Naive B cell (primary cell): ENCODE results near the gene AP2A1. TPM values are rescaled to one million over a fixed set of nuclear protein-coding genes. Genes with fewer than 3 reads are reported as not detected.
"Not testable (repeated sequence)": the region's sequence is repeated elsewhere in the genome, so short reads cannot be mapped to it uniquely, and the experiment has no call there.

Source experiments
- ATAC-seq, 2 donors: fragments of 150-1000 bp; cut with Tn5 transposase; 2 replicates each; pipeline ENCODE4 v1.10.0; 2021; ENCODE audit warnings: low read depth in 2 of 2, mild to moderate bottlenecking in 2 of 2, moderate library complexity in 2 of 2
- DNase-seq: peaks from one replicate; pipeline ENCODE4 v3.0.0; 2022
- H3K27ac Mint-ChIP-seq, 6 donors: one replicate each; pipeline ENCODE4 v1.8.0; 2020 to 2022; ENCODE audit warnings: mild to moderate bottlenecking in 6 of 6, mixed read lengths in 6 of 6, moderate library complexity in 5 of 6, inconsistent platforms in 2 of 6
- H3K27me3 Mint-ChIP-seq, 3 donors: one replicate each; pipeline ENCODE4 v1.8.0; 2021 to 2022; ENCODE audit warnings: mixed read lengths in 3 of 3, mild to moderate bottlenecking in 1 of 3
- H3K36me3 Mint-ChIP-seq, 2 donors: one replicate each; pipeline ENCODE4 v1.8.0; 2020 to 2022; ENCODE audit warnings: mixed read lengths in 2 of 2, inconsistent platforms in 1 of 2, mild to moderate bottlenecking in 1 of 2
- H3K4me1 Mint-ChIP-seq, 3 donors: one replicate each; pipeline ENCODE4 v1.8.0; 2020 to 2022; ENCODE audit warnings: mixed read lengths in 3 of 3, inconsistent platforms in 1 of 3, mild to moderate bottlenecking in 1 of 3, moderate library complexity in 1 of 3
- H3K4me3 Mint-ChIP-seq, 8 donors: one replicate each; pipeline ENCODE4 v1.8.0; 2020 to 2022; ENCODE audit warnings: mild to moderate bottlenecking in 8 of 8, mixed read lengths in 8 of 8, moderate library complexity in 8 of 8, inconsistent platforms in 2 of 8
- H3K9me3 Mint-ChIP-seq, 7 donors: one replicate each; pipeline ENCODE4 v1.8.0; 2020 to 2022; ENCODE audit warnings: mixed read lengths in 7 of 7, mild to moderate bottlenecking in 5 of 7, inconsistent platforms in 2 of 7, moderate library complexity in 1 of 7
- polyA plus RNA-seq, 6 donors: library from polyadenylated mRNA; unstranded; fragments of 300-500 nt; fragmentation: Illumina TruSeq; gene quantifications; one replicate each; pipeline ENCODE4 v1.2.3, GENCODE V29; 2021; ENCODE audit warnings: low read depth in 6 of 6

The AP2A1 gene
- polyA plus RNA-seq, 6 donors from 2014 or later: 3.9 to 8.0 (median 5.0) TPM

DNA sequence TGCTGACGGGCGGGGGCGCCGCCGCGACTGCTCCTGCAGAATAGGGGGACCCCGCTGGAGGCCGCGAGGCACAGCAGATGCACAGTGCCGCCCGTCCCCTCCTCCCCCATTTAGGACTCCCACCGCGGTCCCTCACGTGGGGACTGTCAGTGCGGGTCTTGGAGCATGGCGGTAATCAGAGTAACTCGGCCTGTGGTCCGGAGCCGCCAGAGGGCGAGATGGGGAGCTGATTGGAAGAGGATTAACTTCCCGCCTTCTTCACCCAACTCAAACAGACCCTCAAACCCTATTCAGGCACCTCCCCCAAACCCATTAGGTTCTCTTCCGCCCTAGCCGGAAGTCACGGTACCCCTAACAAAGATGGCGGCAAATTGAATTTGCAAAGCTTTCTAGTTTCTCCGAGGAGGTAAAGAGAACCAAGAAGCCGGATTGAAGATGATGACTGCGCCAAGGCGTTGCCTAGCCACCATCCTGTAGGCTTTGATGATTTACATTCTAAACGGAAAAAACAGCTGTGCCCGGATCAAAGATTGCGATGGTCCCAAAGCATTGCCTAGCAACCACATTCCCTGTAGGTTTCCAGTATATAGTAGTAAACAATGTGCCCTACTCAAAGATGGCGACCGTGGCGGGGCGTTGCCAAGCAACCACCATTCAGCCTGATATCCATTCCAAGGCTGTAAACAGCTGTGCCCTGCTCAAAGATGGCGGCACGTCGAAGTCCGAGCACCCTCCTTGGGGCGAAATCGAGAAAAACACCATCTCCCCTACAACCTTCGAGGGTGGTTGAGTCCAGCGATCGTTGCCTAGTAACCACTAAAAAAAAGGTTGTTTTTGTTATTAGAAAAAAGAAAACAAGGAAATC lies 46.4 kb downstream of the AP2A1 start, which contains the start of gene FUZ:
FUZ (minus strand) TSS at position 296 of the 865 bp plus-strand sequence; CDS start at position 110, 186 bp downstream.
- Mint-ChIP-seq H3K9me3 (no peaks in the 10 kb centered on the region), H3K4me1 (peaks cover 30 to 52% (median 51%) of the 10 kb centered on the region in 3 donors), H3K36me3 (no peaks in the 10 kb centered on the region), H3K4me3 (peak within 1 kb of the TSS; percentile 90 to 99 (median 94)), H3K27me3 (no peaks in the 10 kb centered on the region), H3K27ac (peak within 1 kb of the TSS; percentile 98 to 100 (median 99))
- ATAC-seq (peak; percentile 62 to 63), DNase-seq (peak; percentile 92)

DNA sequence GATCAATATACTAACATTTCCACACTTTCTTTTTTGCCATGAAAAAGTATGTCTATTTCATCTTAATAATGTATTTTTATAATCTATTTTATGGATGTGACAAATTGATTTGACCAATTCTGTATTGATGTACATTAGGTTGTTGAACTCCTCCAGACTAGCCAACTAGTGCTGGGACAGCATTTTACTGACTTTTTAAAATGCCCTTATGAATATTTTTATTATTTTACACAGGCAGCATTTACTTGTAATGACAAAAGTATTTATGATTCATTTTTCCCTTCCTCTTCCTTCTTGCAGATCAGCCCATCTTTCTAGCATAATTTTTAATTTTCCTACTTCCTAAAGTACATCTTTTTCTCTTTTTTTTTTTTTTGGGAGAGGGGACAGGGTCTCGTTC lies 47.2 kb downstream of the AP2A1 start:
- peaks cover 33 to 51% (median 50%) of the 10 kb centered on the region in 3 donors for H3K4me1 Mint-ChIP-seq
- H3K27me3 Mint-ChIP-seq: no peaks in the 10 kb centered on the region
- peak overlapping the region in 7 of 8 donors; percentile 39 to 96 (median 90) for H3K4me3 Mint-ChIP-seq
- no peak for DNase-seq
- H3K27ac Mint-ChIP-seq: peak overlapping the region; percentile 80 to 99 (median 99)
- ATAC-seq: no peak
- no peaks in the 10 kb centered on the region for H3K9me3 Mint-ChIP-seq
- H3K36me3 Mint-ChIP-seq: no peaks in the 10 kb centered on the region

- peaks cover 30 to 54% (median 52%) of the 10 kb centered on the region in 3 donors for H3K4me1 Mint-ChIP-seq
- H3K27ac Mint-ChIP-seq: peak overlapping the region in 4 of 6 donors; percentile 49 to 100 (median 52)
- DNase-seq (no peak), ATAC-seq (no peak)
- H3K4me3 Mint-ChIP-seq: peak overlapping the region in 5 of 8 donors; percentile 9 to 99 (median 56)
- no peaks in the 10 kb centered on the region for H3K9me3 Mint-ChIP-seq
- no peaks in the 10 kb centered on the region for H3K36me3 Mint-ChIP-seq
- no peaks in the 10 kb centered on the region for H3K27me3 Mint-ChIP-seq
Observed at GRCh38 chr19:49816590-49816989, 49.8 kb downstream of the AP2A1 start.

- H3K4me3 Mint-ChIP-seq: peak within 1 kb of the TSS; percentile 91 to 100 (median 100)
- H3K9me3 Mint-ChIP-seq: no peaks in the 10 kb centered on the region
- peak within 1 kb of the TSS; percentile 100 for H3K27ac Mint-ChIP-seq
- H3K4me1 Mint-ChIP-seq: peaks cover 25 to 45% (median 40%) of the 10 kb centered on the region in 3 donors
- H3K27me3 Mint-ChIP-seq: no peaks in the 10 kb centered on the region
- DNase-seq (peak; percentile 93), ATAC-seq (peak; percentile 53 to 58)
- H3K36me3 Mint-ChIP-seq: peaks cover 2% of the 10 kb centered on the region in 2 donors
Observed at GRCh38 chr19:49817964-49818648, 51.3 kb downstream of the AP2A1 start, which contains the start of gene MED25. MED25 (plus strand) TSS chr19:49818289; CDS start chr19:49818342, 53 bp downstream.

GRCh38 chr19:49818649-49819370 lies 52.0 kb downstream of the AP2A1 start:
- peaks cover 6 to 7% of the 10 kb centered on the region in 2 donors for H3K36me3 Mint-ChIP-seq
- no peak for ATAC-seq
- peak overlapping the region; percentile 91 to 100 (median 100) for H3K4me3 Mint-ChIP-seq
- no peaks in the 10 kb centered on the region for H3K9me3 Mint-ChIP-seq
- peak overlapping the region; percentile 96 to 100 (median 100) for H3K27ac Mint-ChIP-seq
- no peak for DNase-seq
- no peaks in the 10 kb centered on the region for H3K27me3 Mint-ChIP-seq
- H3K4me1 Mint-ChIP-seq: peaks cover 27 to 47% (median 41%) of the 10 kb centered on the region in 3 donors

DNA sequence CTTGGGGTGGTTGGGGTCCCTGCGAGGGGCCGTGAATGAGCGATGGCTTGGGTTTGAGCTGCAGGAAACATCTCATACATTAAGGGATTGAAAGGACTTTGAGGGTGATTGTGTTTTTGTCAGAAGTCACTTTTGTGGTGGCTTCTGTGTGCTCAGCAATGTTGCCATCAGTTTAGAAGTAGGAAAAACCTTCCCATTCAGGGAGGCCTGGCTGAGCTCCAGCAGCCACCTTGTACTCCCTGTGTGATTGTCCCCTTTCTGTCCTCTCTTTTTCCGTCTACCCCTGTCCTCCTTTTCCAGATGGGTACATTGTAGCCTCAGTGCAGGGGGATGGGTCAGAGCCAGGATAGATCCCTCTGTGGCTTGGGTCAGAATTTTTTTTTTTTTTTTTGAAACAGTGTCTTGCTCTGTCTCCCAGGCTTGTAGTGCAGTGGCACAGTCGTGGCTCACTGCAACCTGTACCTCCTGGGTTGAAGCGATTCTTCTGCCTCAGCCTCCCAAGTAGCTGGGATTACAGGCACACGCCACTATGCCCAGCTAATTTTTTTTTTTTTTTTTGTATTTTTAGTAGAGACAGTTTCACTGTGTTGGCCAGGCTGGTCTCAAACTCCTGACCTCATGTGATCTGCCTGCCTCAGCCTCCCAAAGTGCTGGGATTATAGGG lies 52.8 kb downstream of the AP2A1 start:
- Mint-ChIP-seq H3K4me1 (peaks cover 27 to 43% (median 35%) of the 10 kb centered on the region in 3 donors), H3K27ac (peak overlapping the region; percentile 67 to 100 (median 95)), H3K4me3 (peak overlapping the region; percentile 91 to 100 (median 100))
- H3K9me3 Mint-ChIP-seq, DNase-seq, H3K36me3 Mint-ChIP-seq, ATAC-seq, H3K27me3 Mint-ChIP-seq: not testable (repeated sequence)

DNA sequence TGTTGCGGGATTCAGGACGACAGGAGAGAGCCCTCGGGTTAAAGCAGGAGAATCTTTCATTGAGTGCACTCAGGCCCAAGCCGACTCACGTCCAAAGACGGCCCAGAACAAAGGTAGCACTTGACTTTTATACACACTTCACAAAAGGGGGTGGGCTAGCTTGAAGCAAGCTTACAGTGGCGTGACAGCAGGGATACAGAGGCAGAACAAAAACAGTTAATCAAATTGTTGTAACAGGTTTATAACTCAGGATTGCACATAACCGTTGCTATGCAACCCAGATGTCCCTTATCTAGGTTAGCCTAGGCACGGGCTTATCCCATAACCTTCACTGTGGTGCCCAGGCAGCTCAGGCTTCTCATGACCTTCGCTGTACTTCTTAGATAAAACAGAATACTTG lies 53.3 kb downstream of the AP2A1 start:
- Mint-ChIP-seq H3K4me1 (peaks cover 27 to 44% (median 35%) of the 10 kb centered on the region in 3 donors), H3K4me3 (peak overlapping the region in 5 of 8 donors; percentile 49 to 100 (median 91)), H3K9me3 (no peaks in the 10 kb centered on the region), H3K36me3 (peaks cover 6 to 7% of the 10 kb centered on the region in 2 donors), H3K27me3 (no peaks in the 10 kb centered on the region), H3K27ac (peak overlapping the region in 1 of 6 donors; percentile 100)
- ATAC-seq (no peak), DNase-seq (no peak)

DNA sequence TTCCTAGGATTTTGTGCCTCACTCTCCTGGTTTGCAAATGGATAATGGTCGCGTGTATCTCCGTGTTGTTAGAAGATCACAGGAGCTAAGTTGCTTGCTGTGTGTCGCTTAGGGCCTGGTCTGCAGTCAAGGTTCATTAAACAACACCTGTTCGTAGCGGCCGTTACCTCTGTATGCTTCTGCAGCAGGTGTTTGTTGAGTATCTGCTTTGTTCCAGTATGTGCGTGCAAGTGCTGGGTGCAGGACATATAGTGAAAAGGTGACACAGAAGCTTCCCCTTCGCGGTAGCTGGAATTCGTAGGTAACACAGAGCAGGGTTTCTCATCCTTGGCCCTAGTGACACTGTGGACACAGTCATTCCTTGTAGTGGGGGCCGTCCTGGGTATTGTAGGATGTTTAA lies 56.7 kb downstream of the AP2A1 start:
- H3K27me3 Mint-ChIP-seq: no peaks in the 10 kb centered on the region
- peak overlapping the region in 1 of 8 donors; percentile 53 for H3K4me3 Mint-ChIP-seq
- ATAC-seq (peak in 1 of 2 donors; percentile 43), DNase-seq (no peak)
- peaks cover 6 to 7% of the 10 kb centered on the region in 2 donors for H3K36me3 Mint-ChIP-seq
- H3K9me3 Mint-ChIP-seq: no peaks in the 10 kb centered on the region
- H3K27ac Mint-ChIP-seq: no peak overlapping the region
- H3K4me1 Mint-ChIP-seq: peaks cover 27 to 53% (median 36%) of the 10 kb centered on the region in 3 donors

DNA sequence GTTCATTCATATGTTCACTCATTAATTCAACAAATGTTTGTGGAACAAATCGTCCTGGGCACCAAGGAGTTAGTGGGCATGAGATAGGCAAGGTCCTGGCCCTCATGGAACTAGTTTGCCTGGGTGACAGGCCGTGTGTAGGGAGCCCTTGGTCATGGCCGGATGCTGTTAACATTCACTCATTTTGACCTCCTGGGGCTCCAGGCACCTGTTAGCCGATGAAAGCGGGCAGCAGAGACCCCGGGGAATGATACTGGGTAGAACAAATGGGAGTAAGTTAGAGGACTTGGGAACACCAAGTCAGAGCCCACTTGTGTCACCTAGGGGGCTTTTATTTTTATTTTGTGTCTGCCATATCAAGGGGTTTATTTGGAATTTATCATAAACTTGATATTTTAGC lies 57.9 kb downstream of the AP2A1 start:
- Mint-ChIP-seq H3K9me3 (no peaks in the 10 kb centered on the region), H3K27me3 (no peaks in the 10 kb centered on the region), H3K4me3 (no peak overlapping the region), H3K4me1 (peaks cover 20 to 45% (median 24%) of the 10 kb centered on the region in 3 donors), H3K27ac (no peak overlapping the region), H3K36me3 (peaks cover 6 to 7% of the 10 kb centered on the region in 2 donors)
- DNase-seq (no peak), ATAC-seq (no peak)

GRCh38 chr19:49827034-49827433 lies 60.2 kb downstream of the AP2A1 start:
- no peak overlapping the region for H3K27ac Mint-ChIP-seq
- no peak for ATAC-seq
- H3K4me3 Mint-ChIP-seq: peak overlapping the region in 1 of 8 donors; percentile 44
- peaks cover 7 to 8% of the 10 kb centered on the region in 2 donors for H3K36me3 Mint-ChIP-seq
- peaks cover 19 to 33% (median 20%) of the 10 kb centered on the region in 3 donors for H3K4me1 Mint-ChIP-seq
- H3K27me3 Mint-ChIP-seq: no peaks in the 10 kb centered on the region
- DNase-seq: no peak
- H3K9me3 Mint-ChIP-seq: no peaks in the 10 kb centered on the region

DNA sequence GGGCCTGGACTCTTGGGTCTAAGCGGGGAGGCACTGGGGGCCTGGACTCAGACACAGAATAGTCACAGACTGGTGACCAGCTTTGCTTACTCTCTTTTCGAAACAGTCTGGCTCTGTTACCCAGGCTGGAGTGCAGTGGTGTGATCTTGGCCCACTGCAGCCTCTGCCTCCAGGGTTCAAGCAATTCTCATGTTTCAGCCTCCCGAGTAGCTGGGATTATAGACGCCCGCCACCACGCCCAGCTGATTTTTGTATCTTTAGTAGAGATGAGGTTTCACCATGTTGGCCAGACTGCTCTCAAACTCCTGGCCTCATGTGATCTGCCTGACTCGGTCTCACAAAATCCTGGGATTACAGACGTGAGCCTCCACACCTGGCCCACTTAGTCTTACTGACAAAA lies 62.4 kb downstream of the AP2A1 start:
- H3K27ac Mint-ChIP-seq: peak overlapping the region in 2 of 6 donors; percentile 20 to 38

DNA sequence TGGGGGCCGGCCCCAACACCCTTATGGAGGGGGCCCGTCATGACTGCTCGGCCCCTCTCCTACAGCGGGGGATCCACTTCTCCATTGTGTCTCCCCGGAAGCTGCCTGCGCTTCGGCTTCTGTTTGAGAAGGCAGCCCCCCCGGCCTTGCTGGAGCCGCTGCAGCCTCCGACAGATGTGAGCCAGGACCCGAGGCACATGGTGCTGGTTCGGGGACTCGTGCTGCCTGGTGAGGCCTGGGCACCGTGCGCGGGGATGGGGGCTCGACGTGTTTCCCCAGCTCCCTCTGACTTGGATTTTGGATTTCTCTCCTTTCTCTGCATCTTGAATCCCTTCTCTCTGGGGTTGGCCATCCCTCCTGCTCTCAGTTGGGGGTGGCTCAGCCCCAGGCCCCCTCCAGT lies 62.9 kb downstream of the AP2A1 start:
- peaks cover 13 to 22% (median 18%) of the 10 kb centered on the region in 3 donors for H3K4me1 Mint-ChIP-seq
- DNase-seq: no peak
- H3K27ac Mint-ChIP-seq: no peak overlapping the region
- ATAC-seq: no peak
- no peak overlapping the region for H3K4me3 Mint-ChIP-seq
- no peaks in the 10 kb centered on the region for H3K27me3 Mint-ChIP-seq
- no peaks in the 10 kb centered on the region for H3K9me3 Mint-ChIP-seq
- H3K36me3 Mint-ChIP-seq: peaks cover 0 to 12% of the 10 kb centered on the region in 2 donors

More for the DNA sequence above, 62.4 kb downstream of the AP2A1 start:
- H3K36me3 Mint-ChIP-seq: peaks cover 0 to 8% of the 10 kb centered on the region in 2 donors
- H3K27me3 Mint-ChIP-seq: no peaks in the 10 kb centered on the region
- no peaks in the 10 kb centered on the region for H3K9me3 Mint-ChIP-seq
- H3K4me1 Mint-ChIP-seq: peaks cover 13 to 25% (median 14%) of the 10 kb centered on the region in 3 donors
- ATAC-seq (no peak), DNase-seq (no peak)
- peak overlapping the region in 1 of 8 donors; percentile 24 for H3K4me3 Mint-ChIP-seq
